Measurements from ENCODE around the gene OR4C15.

The OR4C15 gene

GRCh38 chr11:55554169-55554568 lies at the start of gene OR4C15:
OR4C15 (plus strand) TSS chr11:55554469; CDS start chr11:55554469, 0 bp downstream.
- H3K4me3 Mint-ChIP-seq, result no peak within 1 kb of the TSS
- H3K27me3 Mint-ChIP-seq, result no peaks in the 10 kb centered on the region
- H3K27ac Mint-ChIP-seq, result no peak within 1 kb of the TSS
- ATAC-seq (ENCODE audit: low read depth) (no peak), DNase-seq (ENCODE audit: low spot score in 2 of 2) (no peak)
- no peaks in the 10 kb centered on the region for H3K4me1 Mint-ChIP-seq
- no peaks in the 10 kb centered on the region for H3K36me3 Mint-ChIP-seq
- peaks cover 2% of the 10 kb centered on the region for H3K9me3 Mint-ChIP-seq

- Mint-ChIP-seq H3K9me3 (peaks cover 6% of the 10 kb centered on the region), H3K4me3 (no peak within 1 kb of the TSS), H3K4me1 (no peaks in the 10 kb centered on the region), H3K27me3 (no peaks in the 10 kb centered on the region), H3K36me3 (no peaks in the 10 kb centered on the region), H3K27ac (no peak within 1 kb of the TSS)
- ATAC-seq (ENCODE audit: low read depth) (no peak), DNase-seq (ENCODE audit: low spot score in 2 of 2) (no peak)
Measured at GRCh38 chr11:55571828-55572227, 17.6 kb downstream of the OR4C15 start, which contains the start of gene OR4C16. OR4C16 (plus strand) TSS chr11:55572128; CDS start chr11:55572128, 0 bp downstream.

DNA sequence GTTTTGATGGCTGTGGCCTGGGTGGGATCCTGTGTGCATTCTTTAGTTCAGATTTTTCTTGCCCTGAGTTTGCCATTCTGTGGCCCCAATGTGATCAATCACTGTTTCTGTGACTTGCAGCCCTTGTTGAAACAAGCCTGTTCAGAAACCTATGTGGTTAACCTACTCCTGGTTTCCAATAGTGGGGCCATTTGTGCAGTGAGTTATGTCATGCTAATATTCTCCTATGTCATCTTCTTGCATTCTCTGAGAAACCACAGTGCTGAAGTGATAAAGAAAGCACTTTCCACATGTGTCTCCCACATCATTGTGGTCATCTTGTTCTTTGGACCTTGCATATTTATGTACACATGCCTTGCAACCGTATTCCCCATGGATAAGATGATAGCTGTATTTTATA lies 18.3 kb downstream of the OR4C15 start:
- Mint-ChIP-seq H3K4me3 (no peak overlapping the region), H3K27me3 (no peaks in the 10 kb centered on the region), H3K36me3 (no peaks in the 10 kb centered on the region), H3K27ac (no peak overlapping the region), H3K9me3 (peaks cover 6% of the 10 kb centered on the region), H3K4me1 (no peaks in the 10 kb centered on the region)
- DNase-seq (ENCODE audit: low spot score in 2 of 2), result no peak
- ATAC-seq (ENCODE audit: low read depth), result no peak
